H1 (cell line): ENCODE measurements around the gene CDK5R2. TPM values are rescaled to one million over a fixed set of nuclear protein-coding genes. Genes with fewer than 3 reads are reported as not detected.

Experiments
- CTCF ChIA-PET: fragments of 300-600 bp; sonication (Branson Sonifier 250); formaldehyde crosslinking; loops from one replicate; lab custom pipeline; 2021; ENCODE audit not compliant: partially characterized antibody; lab: Charles Lee
- POLR2A ChIA-PET: fragments of 300-600 bp; sonication (Branson Sonifier 250); formaldehyde crosslinking; loops from one replicate; lab custom pipeline; 2021; ENCODE audit warnings: inconsistent platforms; ENCODE audit not compliant: partially characterized antibody; lab: Charles Lee
- DNase-seq, 2 experiments: peaks; one replicate each; pipeline versions ENCODE4 v3.0.0 to v3.0.0-alpha.2; 2010 to 2022; ENCODE audit warnings: low spot score in 2 of 2, low read depth in 1 of 2, mixed read lengths in 1 of 2
- FAIRE-seq: peaks from 2 replicates; lab custom pipeline; 2011; peaks lifted over from hg19 to GRCh38; lab: Jason Lieb, UNC
- H2AFZ ChIP-seq: 2 replicates; pipeline ENCODE4 v1.8.1; 2012; ENCODE audit warnings: low read length, inconsistent platforms
- H2AK5ac ChIP-seq: 2 replicates; pipeline ENCODE4 v1.6.1; 2013; ENCODE audit warnings: low read depth, low read length
- H2BK120ac ChIP-seq: replicated peaks from 2 replicates; pipeline ENCODE3; 2013; ENCODE audit warnings: low read depth, low read length, inconsistent platforms
- H2BK12ac ChIP-seq: 2 replicates; pipeline ENCODE4 v1.6.1; 2013; ENCODE audit warnings: low read depth, low read length
- H2BK15ac ChIP-seq: 2 replicates; pipeline ENCODE4 v1.6.1; 2013; ENCODE audit warnings: low read length
- H2BK20ac ChIP-seq: 2 replicates; pipeline ENCODE4 v1.6.1; 2013; ENCODE audit warnings: low read length
- H2BK5ac ChIP-seq: 2 replicates; pipeline ENCODE4 v1.6.1; 2013; ENCODE audit warnings: low read depth, low read length
- H3K14ac ChIP-seq: 2 replicates; pipeline ENCODE4 v1.6.1; 2013; ENCODE audit warnings: inconsistent platforms; ENCODE audit not compliant: insufficient read length
- H3K18ac ChIP-seq: 2 replicates; pipeline ENCODE4 v1.6.1; 2013; ENCODE audit warnings: low read length; ENCODE audit errors: extremely low read depth
- H3K23ac ChIP-seq: 2 replicates; pipeline ENCODE4 v1.6.1; 2013; ENCODE audit warnings: inconsistent platforms; ENCODE audit not compliant: insufficient read length
- H3K23me2 ChIP-seq: 2 replicates; pipeline ENCODE4 v1.6.1; 2013; ENCODE audit warnings: low read depth, low read length
- H3K27ac ChIP-seq: 2 replicates; pipeline ENCODE4 v1.6.1; 2011; ENCODE audit warnings: low read depth, low read length, inconsistent platforms
- H3K27me3 ChIP-seq, 4 experiments: replicated peaks in 1 of 4; 1 replicate in 1 of 4; 2 replicates in 3 of 4; pipeline versions ENCODE4 v1.6.1 to v1.8.1; 2011 to 2013; ENCODE audit warnings: low read length in 3 of 4, mild to moderate bottlenecking in 3 of 4, inconsistent platforms in 2 of 4, mixed read lengths in 2 of 4, moderate library complexity in 1 of 4; ENCODE audit not compliant: control insufficient read depth in 3 of 4, insufficient read depth in 3 of 4; ENCODE audit errors: extremely low read depth in 1 of 4
- H3K36me3 ChIP-seq, 4 experiments: 2 replicates each; pipeline versions ENCODE4 v1.6.1 to v1.8.1; 2011 to 2013; ENCODE audit warnings: mild to moderate bottlenecking in 4 of 4, low read length in 3 of 4, moderate library complexity in 2 of 4, control low read depth in 1 of 4, inconsistent platforms in 1 of 4; ENCODE audit not compliant: insufficient read depth in 4 of 4, control insufficient read depth in 2 of 4
- H3K4ac ChIP-seq: replicated peaks from 2 replicates; pipeline ENCODE3; 2013; ENCODE audit warnings: low read length, low read depth, mixed read lengths, inconsistent platforms; ENCODE audit not compliant: insufficient read length
- H3K4me1 ChIP-seq, 4 experiments: replicated peaks in 1 of 4; 1 replicate in 1 of 4; 2 replicates in 3 of 4; pipeline versions ENCODE4 v1.6.1 to v1.8.1; 2011 to 2013; ENCODE audit warnings: low read length in 3 of 4, inconsistent platforms in 2 of 4, mixed read lengths in 1 of 4; ENCODE audit not compliant: insufficient read depth in 4 of 4, control insufficient read depth in 3 of 4
- H3K4me2 ChIP-seq, 2 experiments: 2 replicates each; pipeline versions ENCODE4 v1.6.1 to v1.8.1; 2011 to 2013; ENCODE audit warnings: low read depth in 2 of 2, low read length in 2 of 2, control low read depth in 1 of 2, inconsistent platforms in 1 of 2, mild to moderate bottlenecking in 1 of 2; ENCODE audit not compliant: insufficient read depth in 1 of 2
- H3K4me3 ChIP-seq, 4 experiments: fragments of 200-600, 300-600 bp in 1 of 4; sonication (generic), shearing (Covaris generic), sonication (Bioruptor Twin) in 1 of 4; 2 replicates each; pipeline versions ENCODE4 v1.5.1 to v1.8.1; 2011 to 2016; ENCODE audit warnings: low read length in 4 of 4, low read depth in 3 of 4, control low read depth in 2 of 4, inconsistent platforms in 2 of 4, mild to moderate bottlenecking in 2 of 4, mixed read lengths in 1 of 4, moderate library complexity in 1 of 4; ENCODE audit not compliant: insufficient read depth in 2 of 4; ENCODE audit errors: extremely low read depth in 1 of 4
- H3K56ac ChIP-seq: replicated peaks from 2 replicates; pipeline ENCODE3; 2013; ENCODE audit warnings: low read depth, mild to moderate bottlenecking, mixed read lengths, low read length, inconsistent platforms; ENCODE audit not compliant: insufficient read length
- H3K79me1 ChIP-seq: 2 replicates; pipeline ENCODE4 v1.6.1; 2013; ENCODE audit warnings: low read depth, low read length, control low read depth
- H3K79me2 ChIP-seq, 2 experiments: 2 replicates each; pipeline versions ENCODE4 v1.6.1 to v1.8.1; 2012 to 2013; ENCODE audit warnings: low read length in 2 of 2, mild to moderate bottlenecking in 2 of 2, inconsistent platforms in 1 of 2; ENCODE audit not compliant: insufficient read depth in 2 of 2, control insufficient read depth in 1 of 2
- H3K9ac ChIP-seq, 4 experiments: replicated peaks in 1 of 4; 1 replicate in 1 of 4; 2 replicates in 3 of 4; pipeline versions ENCODE4 v1.6.1 to v1.8.1; 2011 to 2013; ENCODE audit warnings: low read depth in 3 of 4, low read length in 3 of 4, control low read depth in 2 of 4, mild to moderate bottlenecking in 2 of 4, moderate library complexity in 2 of 4, inconsistent platforms in 1 of 4; ENCODE audit errors: extremely low read depth in 1 of 4
- H3K9me3 ChIP-seq, 2 experiments: 2 replicates each; pipeline versions ENCODE4 v1.6.1 to v1.8.1; 2012 to 2013; ENCODE audit warnings: mild to moderate bottlenecking in 2 of 2, moderate library complexity in 2 of 2, control low read depth in 1 of 2, inconsistent platforms in 1 of 2, low read depth in 1 of 2, low read length in 1 of 2, mixed read lengths in 1 of 2; ENCODE audit not compliant: insufficient read depth in 2 of 2
- H4K20me1 ChIP-seq, 2 experiments: replicated peaks in 1 of 2; 2 replicates each; pipeline versions ENCODE3 to v1.8.1; 2011 to 2013; ENCODE audit warnings: inconsistent platforms in 2 of 2, low read length in 2 of 2, mild to moderate bottlenecking in 1 of 2; ENCODE audit not compliant: insufficient read depth in 2 of 2, control insufficient read depth in 1 of 2
- H4K5ac ChIP-seq: 2 replicates; pipeline ENCODE4 v1.6.1; 2013; ENCODE audit warnings: low read length, low read depth, mixed read lengths, inconsistent platforms; ENCODE audit not compliant: insufficient read length
- H4K8ac ChIP-seq: 2 replicates; pipeline ENCODE4 v1.8.0; 2013; ENCODE audit warnings: mild to moderate bottlenecking, moderate library complexity, low read length, inconsistent platforms; ENCODE audit not compliant: insufficient read depth; ENCODE audit errors: extremely low read depth
- H4K91ac ChIP-seq: replicated peaks from 2 replicates; pipeline ENCODE3; 2013; ENCODE audit warnings: low read length, mixed read lengths, inconsistent platforms; ENCODE audit not compliant: insufficient read length
- CBX5 ChIP-seq: fragments of 300-800, 300-1000 bp; sonication (generic); IDR thresholded peaks from 2 replicates; pipeline ENCODE4 v1.7.1; 2016; ENCODE audit warnings: antibody characterized with exemption, low read length, low read depth
- CEBPB ChIP-seq: IDR thresholded peaks from 2 replicates; pipeline ENCODE4 v1.6.1; 2012; ENCODE audit warnings: low read depth, low read length
- CTBP2 ChIP-seq: IDR thresholded peaks from 2 replicates; pipeline ENCODE4 v1.7.0; 2011; ENCODE audit warnings: borderline replicate concordance, mild to moderate bottlenecking, moderate library complexity, mixed read lengths, low read length; ENCODE audit not compliant: insufficient read depth, insufficient read length
- WGBS, 2 experiments: shearing (Covaris generic) in 1 of 2; methylation state at CpG; one replicate each; pipeline versions ENCODE4 v1.1.6 to v1.1.7; 2013 to 2015; ENCODE audit warnings: low lambda C conversion rate in 2 of 2, mixed read lengths in 2 of 2, inconsistent platforms in 1 of 2, low coverage in 1 of 2, missing lambda C conversion rate in 1 of 2; ENCODE audit not compliant: insufficient replicate concordance in 2 of 2, insufficient coverage in 1 of 2, insufficient read length in 1 of 2; ENCODE audit errors: extremely low coverage in 1 of 2, missing lambda C conversion rate in 1 of 2; 5-methylcytosine and 5-hydroxymethylcytosine counted together
- polyA plus RNA-seq, 7 experiments: library from polyadenylated mRNA; depleted of rRNA in 3 of 7; stranded (reverse) in 5 of 7; unstranded in 2 of 7; fragments of >200 nt in 5 of 7; fragments of 200-250 nt in 2 of 7; gene quantifications; 1 replicate in 5 of 7; 2 replicates in 1 of 7; 4 replicates in 1 of 7; pipeline versions ENCODE4 v1.2.1 to v1.2.3, GENCODE V29; 2011 to 2013; ENCODE audit warnings: missing spikeins in 2 of 7, mixed read lengths in 2 of 7
- total RNA-seq: library from RNA; stranded (reverse); fragmentation: NEBNext Ultra II Directional; extraction: Animal tissue kit (Norgen Biotek cat#: 25700); gene quantifications from 2 replicates; pipeline ENCODE4 v1.2.1, GENCODE V29; 2021

CDK5R2 gene
- total and polyA plus RNA-seq, 2 of the 8 experiments (the other 6 are each of a cell fraction or from before 2014, with no cell fraction given) = 0.14 TPM; not detected in 1

- Histone ChIP-seq H3K4me1 (peaks cover 0 to 36% (median 24%) of the 10 kb centered on the region in 4 experiments; a peak in 6 of 7 replicates), H3K27ac (no peak overlapping the region), H3K4ac (no peak overlapping the region), H2BK15ac (peak overlapping the region; percentile 88; the same call in 1 of the 2 replicates), H3K27me3 (peaks cover 86 to 98% (median 95%) of the 10 kb centered on the region in 4 experiments), H2AFZ (no peak overlapping the region), H3K23me2 (peaks cover 12% of the 10 kb centered on the region; the same call in 1 of the 2 replicates), H3K4me3 (peak overlapping the region in 1 of 4 experiments; percentile 42; a peak in 2 of 8 replicates), H4K8ac (no peak overlapping the region), H3K14ac (no peak overlapping the region), H2BK12ac (peak overlapping the region; percentile 81; the same call in 1 of the 2 replicates), H3K9me3 (no peaks in the 10 kb centered on the region), H2BK120ac (no peak overlapping the region), H4K91ac (no peak overlapping the region), H2AK5ac (peak overlapping the region; percentile 75; the same call in 1 of the 2 replicates), H2BK20ac (0 out of 2 replicates have a peak overlapping the region, but pooled peaks have one; percentile 61), H3K9ac (no peak overlapping the region), H3K79me2 (no peaks in the 10 kb centered on the region), H4K5ac (no peak overlapping the region), H3K4me2 (peak overlapping the region; percentile 7 to 52; a peak in 2 of 4 replicates), H3K36me3 (0 out of 8 replicates have a peak, but pooled peaks cover 0 to 5% (median 0%) of the 10 kb centered on the region in 4 experiments), H3K79me1 (no peaks in the 10 kb centered on the region), H2BK5ac (no peak overlapping the region), H3K18ac (peak overlapping the region; percentile 75), H4K20me1 (peaks cover 7 to 13% of the 10 kb centered on the region in 2 experiments), H3K56ac (no peak overlapping the region), H3K23ac (no peak overlapping the region)
- ChIA-PET POLR2A (no interaction called here), CTCF (interaction anchor here (0.6 to 19.5 kb wide), 7 partner anchors 8 to 198 kb away, joined by 3 to 284 read pairs (median 134); partner anchors contain the start of genes CRYBA2, FEV and IHH)
- FAIRE-seq (no peak), DNase-seq (no peak)
- 21% methylated on average over 5 of the region's 8 CpGs; no CpG with 5 or more reads in 1 of the 2 experiments for WGBS, 2 experiments
- TF ChIP-seq CTBP2 (no peak), CBX5 (no peak), CEBPB (no peak)
Measured at GRCh38 chr2:219000569-219000960, 41.1 kb downstream of the CDK5R2 start.
